ENCODE measurements around the gene PITHD1. TPM values are rescaled to one million over a fixed set of nuclear protein-coding genes. Genes with fewer than 3 reads are reported as not detected.

Gene PITHD1
- total and polyA plus RNA-seq, 10 of the 15 experiments (the other 5 are each of a cell fraction or from before 2014, with no cell fraction given), result 23.7 to 82.2 (median 67.0) TPM

GRCh38 chr1:23777979-23778814 is at the start of gene PITHD1 (continued):
- TF ChIP-seq PBX3 (IDR thresholded peaks at IDR 0.05; ENCODE audit: insufficient replicate concordance, low read depth, low read length) (no peak), RAD21 (IDR thresholded peaks at IDR 0.05; ENCODE audit: insufficient read depth, low read depth, low read length) (no peak), HCFC1 (IDR thresholded peaks at IDR 0.05; ENCODE audit: low read length) (peak; percentile 46), TCF3 (IDR thresholded peaks at IDR 0.05; ENCODE audit: borderline replicate concordance, insufficient read depth, low read depth, low read length) (no peak), SUPT20H (IDR thresholded peaks at IDR 0.05; ENCODE audit: borderline replicate concordance, control insufficient read depth, low read depth, low read length) (no peak), SRF (IDR thresholded peaks at IDR 0.05; ENCODE audit: low read depth in 2 of 2, low read length in 2 of 2) (peak in 1 of 2 experiments; percentile 64; a peak in 1 of 4 replicates), ATF7 (IDR thresholded peaks at IDR 0.05; ENCODE audit: low read depth) (no peak), DPF2 (IDR thresholded peaks at IDR 0.05) (peak; percentile 64; the same call in 1 of the 2 replicates), POLR2A (IDR thresholded peaks at IDR 0.05; ENCODE audit: low read depth, low read length) (peak; percentile 98), MYC (IDR thresholded peaks at IDR 0.05; ENCODE audit: insufficient read depth, insufficient read length, insufficient replicate concordance, low read length, severe bottlenecking) (no peak), NBN (IDR thresholded peaks at IDR 0.05) (no peak; the same call in 1 of the 2 replicates), MAX (IDR thresholded peaks at IDR 0.05; ENCODE audit: low read depth, low read length) (no peak), LARP7 (IDR thresholded peaks at IDR 0.05) (peak; percentile 94), NR2C2 (IDR thresholded peaks at IDR 0.05; ENCODE audit: borderline replicate concordance, control insufficient read depth, insufficient read length, low read depth) (no peak), ZNF384 (IDR thresholded peaks at IDR 0.05; ENCODE audit: borderline replicate concordance, low read depth, low read length) (no peak), TBL1XR1 (IDR thresholded peaks at IDR 0.05; ENCODE audit: low read depth, low read length) (no peak), TCF7 (IDR thresholded peaks at IDR 0.05; ENCODE audit: borderline replicate concordance) (no peak), PAX8 (IDR thresholded peaks at IDR 0.05) (no peak), BACH1 (IDR thresholded peaks at IDR 0.05; ENCODE audit: borderline replicate concordance) (peak; percentile 85), ZNF217 (IDR thresholded peaks at IDR 0.05) (no peak), CREB1 (IDR thresholded peaks at IDR 0.05; ENCODE audit: low read depth) (peak; percentile 94), CHD2 (IDR thresholded peaks at IDR 0.05; ENCODE audit: borderline replicate concordance, low read depth, low read length) (peak; percentile 5; the same call in 1 of the 2 replicates), SIN3A (IDR thresholded peaks at IDR 0.05; ENCODE audit: low read depth, low read length) (no peak), CEBPZ (IDR thresholded peaks at IDR 0.05; ENCODE audit: low read depth, low read length) (no peak), MTA2 (IDR thresholded peaks at IDR 0.05; ENCODE audit: low read depth) (no peak), FOXK2 (IDR thresholded peaks at IDR 0.05) (no peak)

All from GM12878 (cell line).